Bronchial epithelial cell (primary cell): ENCODE measurements around the gene NPAS1. TPM values are rescaled to one million over a fixed set of nuclear protein-coding genes. Genes with fewer than 3 reads are reported as not detected.
A peak's percentile ranks its signal among the peaks of the same experiment; 100 is the strongest.

Experiments
- DNase-seq: peaks from one replicate; pipeline ENCODE4 v3.0.0-alpha.2; 2010; ENCODE audit warnings: low read depth
- FAIRE-seq: peaks from 2 replicates; lab custom pipeline; 2011; peaks lifted over from hg19 to GRCh38; lab: Jason Lieb, UNC
- H3K27me3 ChIP-seq: 2 replicates; pipeline ENCODE4 v1.5.1; 2011; ENCODE audit warnings: low read length; ENCODE audit not compliant: control insufficient read depth, insufficient read depth
- H3K36me3 ChIP-seq: 2 replicates; pipeline ENCODE4 v1.5.1; 2011; ENCODE audit warnings: low read length; ENCODE audit not compliant: control insufficient read depth, insufficient read depth
- H3K4me3 ChIP-seq: 2 replicates; pipeline ENCODE4 v1.5.1; 2011; ENCODE audit warnings: mild to moderate bottlenecking, low read depth, low read length, control low read depth
- total RNA-seq: library from RNA; depleted of rRNA; stranded (reverse); fragments of >200 nt; gene quantifications from 2 replicates; pipeline ENCODE4 v1.2.1, GENCODE V29; 2014
- TF ChIP-seq, protein P1 (sequence below): IDR thresholded peaks from 2 replicates; pipeline ENCODE4 v1.5.1; 2011; ENCODE audit warnings: mild to moderate bottlenecking, moderate library complexity, low read length, control low read depth, inconsistent platforms; ENCODE audit not compliant: insufficient read depth, severe bottlenecking

The NPAS1 gene
- total RNA-seq, 1 donor from 2014 or later: 0.26 TPM

DNA sequence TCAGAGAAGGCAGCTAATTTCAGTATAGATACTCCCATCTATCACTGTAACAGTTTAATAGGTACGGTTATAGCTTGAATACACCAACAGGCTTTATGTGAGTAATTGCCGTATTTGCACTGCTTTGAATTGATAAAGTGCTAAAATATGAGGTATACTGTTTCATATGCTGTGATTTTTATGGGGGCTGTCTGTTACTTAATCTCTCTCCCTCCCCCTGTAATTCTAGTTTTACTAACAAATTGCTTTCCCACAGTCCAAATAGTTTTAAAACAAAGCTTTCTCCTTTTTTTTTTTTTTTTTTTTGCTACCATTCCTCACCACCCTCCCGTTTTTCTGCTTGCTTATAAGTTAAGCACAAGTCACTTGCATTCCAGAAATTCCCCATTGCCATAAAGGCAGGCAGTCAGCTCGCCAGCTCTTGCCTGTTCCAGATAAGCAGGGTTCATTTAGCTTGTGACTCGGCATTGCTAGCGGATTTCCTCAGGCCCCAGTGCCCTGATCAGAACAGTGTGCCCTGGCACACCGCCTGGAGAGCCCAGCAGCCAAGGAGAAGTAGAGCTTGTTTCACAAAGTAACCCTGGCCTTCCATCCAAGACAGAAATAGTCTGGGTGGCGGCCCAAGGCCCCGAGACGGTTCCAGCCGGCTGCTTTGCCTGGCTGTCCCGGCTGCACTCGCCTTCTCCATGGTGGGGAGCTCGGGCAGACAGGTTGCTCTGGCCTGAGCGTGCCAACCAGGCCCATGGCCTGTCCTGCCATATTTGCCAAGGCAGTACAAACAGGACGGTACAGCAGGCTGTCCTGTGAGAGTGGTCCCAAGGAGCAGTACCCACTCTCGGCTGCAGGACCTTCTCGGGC, 43.5 kb upstream of the NPAS1 start:
- DNase-seq (peak; percentile 77), FAIRE-seq (no peak)
- H3K27me3 ChIP-seq: no peaks in the 10 kb centered on the region
- H3K4me3 ChIP-seq: no peak overlapping the region
- TF ChIP-seq, protein P1, sequence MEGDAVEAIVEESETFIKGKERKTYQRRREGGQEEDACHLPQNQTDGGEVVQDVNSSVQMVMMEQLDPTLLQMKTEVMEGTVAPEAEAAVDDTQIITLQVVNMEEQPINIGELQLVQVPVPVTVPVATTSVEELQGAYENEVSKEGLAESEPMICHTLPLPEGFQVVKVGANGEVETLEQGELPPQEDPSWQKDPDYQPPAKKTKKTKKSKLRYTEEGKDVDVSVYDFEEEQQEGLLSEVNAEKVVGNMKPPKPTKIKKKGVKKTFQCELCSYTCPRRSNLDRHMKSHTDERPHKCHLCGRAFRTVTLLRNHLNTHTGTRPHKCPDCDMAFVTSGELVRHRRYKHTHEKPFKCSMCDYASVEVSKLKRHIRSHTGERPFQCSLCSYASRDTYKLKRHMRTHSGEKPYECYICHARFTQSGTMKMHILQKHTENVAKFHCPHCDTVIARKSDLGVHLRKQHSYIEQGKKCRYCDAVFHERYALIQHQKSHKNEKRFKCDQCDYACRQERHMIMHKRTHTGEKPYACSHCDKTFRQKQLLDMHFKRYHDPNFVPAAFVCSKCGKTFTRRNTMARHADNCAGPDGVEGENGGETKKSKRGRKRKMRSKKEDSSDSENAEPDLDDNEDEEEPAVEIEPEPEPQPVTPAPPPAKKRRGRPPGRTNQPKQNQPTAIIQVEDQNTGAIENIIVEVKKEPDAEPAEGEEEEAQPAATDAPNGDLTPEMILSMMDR: no peak
- H3K36me3 ChIP-seq: peaks cover 5% of the 10 kb centered on the region

DNA sequence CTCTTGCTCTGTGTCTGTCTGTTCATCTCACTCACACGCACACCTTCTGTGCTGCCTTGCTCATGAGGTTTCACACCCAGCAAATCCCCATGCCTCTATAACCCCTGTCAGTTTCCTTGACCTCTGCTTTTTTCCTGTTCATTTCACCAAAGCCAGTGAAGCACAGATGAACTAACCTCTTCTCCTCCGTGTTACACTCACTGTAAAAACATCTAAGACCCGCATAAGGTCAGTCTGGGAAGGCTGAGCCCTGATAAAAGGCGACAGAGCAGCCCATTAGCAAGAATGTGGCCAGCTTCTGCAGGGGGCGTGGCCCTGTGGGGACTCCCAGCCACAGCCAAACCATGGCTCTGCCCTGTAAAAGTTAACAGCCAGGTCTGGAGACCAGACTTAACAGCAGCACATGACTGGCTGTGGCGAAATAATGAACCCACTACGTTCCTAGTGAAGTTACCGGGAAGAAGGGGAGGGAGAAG, 42.8 kb upstream of the NPAS1 start:
- DNase-seq (no peak), FAIRE-seq (no peak)
- Histone ChIP-seq H3K27me3 (no peaks in the 10 kb centered on the region), H3K36me3 (peaks cover 5% of the 10 kb centered on the region), H3K4me3 (no peak overlapping the region)
- TF ChIP-seq, protein P1: no peak

DNA sequence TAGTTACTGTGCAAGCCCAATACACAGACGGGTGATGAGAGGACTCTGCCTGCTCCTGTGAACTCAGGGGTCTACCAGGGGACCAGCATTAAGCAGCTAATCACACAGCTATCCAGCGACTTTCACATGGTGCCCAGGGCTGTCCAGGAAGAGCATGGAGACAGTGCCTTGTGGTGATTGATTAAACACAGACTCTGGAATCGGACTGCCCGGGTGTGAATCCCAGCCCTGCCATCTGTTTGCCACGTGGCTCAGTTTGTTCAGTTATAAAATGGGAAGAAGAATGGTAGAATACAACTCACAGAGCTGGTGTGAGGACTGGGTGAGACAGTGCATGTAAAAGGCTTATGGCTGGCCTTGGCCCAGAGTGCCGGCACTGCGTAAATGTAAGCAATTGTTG, 42.1 kb upstream of the NPAS1 start:
- H3K4me3 ChIP-seq: no peak overlapping the region

DNA sequence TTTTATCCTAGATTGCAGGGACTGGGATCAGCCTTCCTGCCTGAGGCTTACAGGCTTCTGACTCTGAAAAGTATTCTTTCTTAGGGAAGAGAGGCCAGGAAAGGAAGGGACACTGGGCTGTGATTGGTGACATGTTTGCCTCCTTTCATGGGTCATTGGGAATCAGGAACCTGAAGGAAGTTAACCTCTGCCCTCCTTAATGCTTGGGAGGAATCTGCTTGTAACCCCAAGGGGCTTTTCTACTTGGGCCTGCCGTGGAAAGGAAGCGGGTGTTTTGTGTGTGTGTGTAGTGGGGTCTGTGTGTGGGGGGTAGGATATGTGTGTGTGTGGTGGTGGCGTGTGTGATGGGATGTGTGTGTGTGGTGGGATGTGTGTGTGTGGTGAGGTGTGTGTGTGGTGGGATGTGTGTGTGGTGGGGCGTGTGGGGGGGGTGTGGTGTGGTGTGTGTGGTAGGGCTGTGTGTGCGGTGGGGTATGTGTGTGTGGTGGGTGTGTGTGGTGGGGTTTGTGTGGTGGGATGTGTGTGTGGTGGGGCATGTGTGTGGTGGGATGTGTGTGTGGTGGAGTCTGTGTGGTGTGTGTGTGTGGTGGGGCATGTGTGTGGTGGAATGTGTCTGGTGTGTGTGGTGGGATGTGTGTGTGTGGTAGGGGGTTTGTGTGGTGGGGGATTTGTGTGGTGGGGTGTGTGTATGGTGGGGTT, 41.3 kb upstream of the NPAS1 start:
- TF ChIP-seq, protein P1: no peak
- no peak for FAIRE-seq

More for the DNA sequence above, 42.1 kb upstream of the NPAS1 start:
- TF ChIP-seq, protein P1: no peak
- FAIRE-seq: peak; percentile 18
- DNase-seq: no peak
- Histone ChIP-seq H3K27me3 (no peaks in the 10 kb centered on the region), H3K36me3 (peaks cover 6% of the 10 kb centered on the region)

DNA sequence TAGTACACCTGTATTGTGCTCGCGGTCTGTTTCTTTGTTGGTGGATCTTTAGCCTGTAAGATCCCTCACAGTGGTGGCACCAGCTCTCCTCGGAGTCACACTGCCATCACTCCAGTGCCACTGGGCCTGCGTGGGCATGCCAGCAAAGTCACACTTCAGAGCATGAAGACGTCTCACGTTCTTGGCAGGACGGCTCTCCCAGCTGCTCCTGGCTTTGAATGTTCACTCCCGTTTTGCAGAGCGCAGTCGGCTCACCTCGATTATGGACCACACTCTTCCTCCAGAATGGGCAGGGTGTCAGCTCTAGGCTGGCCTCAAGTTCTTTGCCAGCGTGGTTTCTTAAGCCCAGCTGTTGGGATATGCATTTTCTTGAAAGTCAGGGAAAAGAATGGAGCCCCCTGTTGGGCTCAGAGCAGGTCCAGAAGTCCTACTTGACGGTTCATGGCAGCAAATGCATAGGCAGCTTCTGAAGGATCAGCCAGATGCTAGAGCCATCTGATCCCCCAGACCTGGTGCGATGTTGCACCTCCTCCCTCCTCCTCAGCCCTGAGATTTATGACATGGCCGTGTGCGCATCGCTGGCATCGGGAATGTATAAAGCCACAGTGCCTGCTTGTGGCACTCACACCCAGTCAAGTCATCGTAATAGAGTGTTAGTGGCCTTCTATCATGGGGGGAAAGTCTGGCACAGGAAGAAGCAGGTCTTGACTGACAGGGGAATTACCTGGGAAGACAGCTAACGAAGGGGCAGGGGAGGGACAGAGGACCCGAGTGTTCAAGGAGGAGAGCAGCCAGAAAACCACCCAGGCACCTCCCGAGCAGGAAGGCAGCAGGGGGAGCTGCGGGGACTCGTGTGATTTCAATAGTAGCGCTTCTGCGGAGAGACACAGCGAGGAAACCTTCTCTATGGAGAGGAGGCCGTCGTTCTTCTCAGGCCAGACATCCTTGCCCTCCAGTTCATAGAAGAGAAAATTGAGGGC, 40.2 kb upstream of the NPAS1 start:
- H3K36me3 ChIP-seq: peaks cover 5% of the 10 kb centered on the region
- TF ChIP-seq, protein P1: no peak
- no peak overlapping the region for H3K4me3 ChIP-seq
- DNase-seq (no peak), FAIRE-seq (peak; percentile 72)
- H3K27me3 ChIP-seq: no peaks in the 10 kb centered on the region

More for the DNA sequence above, 41.3 kb upstream of the NPAS1 start:
- no peak for DNase-seq
- peaks cover 7% of the 10 kb centered on the region for H3K36me3 ChIP-seq
- no peaks in the 10 kb centered on the region for H3K27me3 ChIP-seq
- H3K4me3 ChIP-seq: no peak overlapping the region
